ENCODE data around the gene TMEM95.
A peak's percentile ranks its signal among the peaks of the same experiment; 100 is the strongest.

The TMEM95 gene

GRCh38 chr17:7380855-7381683, 26.1 kb downstream of the TMEM95 start, which contains the start of gene TNK1:
Gene TNK1 (plus strand): TSS chr17:7381089. CDS start chr17:7382927, 1,838 bp downstream.
- DNase-seq, result no peak

GRCh38 chr17:7382901-7383300, 27.9 kb downstream of the TMEM95 start:
- no peak for DNase-seq

GRCh38 chr17:7383371-7383741, 28.4 kb downstream of the TMEM95 start:
- DNase-seq, result no peak

- no peak for DNase-seq
These were observed 29.0 kb downstream of the TMEM95 start for GRCh38 chr17:7383742-7384488.

- no peak for DNase-seq
These were observed 29.6 kb downstream of the TMEM95 start for GRCh38 chr17:7384489-7385081.

- no peak for DNase-seq
These were observed 33.9 kb downstream of the TMEM95 start for GRCh38 chr17:7388856-7389255.

GRCh38 chr17:7389924-7390910, 35.3 kb downstream of the TMEM95 start:
- no peak for DNase-seq

- DNase-seq, result no peak
These were observed 36.4 kb downstream of the TMEM95 start for GRCh38 chr17:7391307-7391706.

GRCh38 chr17:7392696-7393612, 38.0 kb downstream of the TMEM95 start:
- DNase-seq, result no peak

GRCh38 chr17:7393613-7394451, 38.9 kb downstream of the TMEM95 start:
- DNase-seq, result no peak

GRCh38 chr17:7394452-7395191, 39.7 kb downstream of the TMEM95 start, which contains the start of gene PLSCR3:
Gene PLSCR3 (minus strand): TSS chr17:7394525. CDS start chr17:7394110, 415 bp downstream.
- peak; percentile 76 for DNase-seq

GRCh38 chr17:7396147-7396546, 41.2 kb downstream of the TMEM95 start:
- DNase-seq, result no peak

- DNase-seq, result no peak
These were observed 43.7 kb downstream of the TMEM95 start for GRCh38 chr17:7398612-7399011.

GRCh38 chr17:7403043-7403726, 48.2 kb downstream of the TMEM95 start:
- no peak for DNase-seq

GRCh38 chr17:7403727-7403976, 48.7 kb downstream of the TMEM95 start:
- no peak for DNase-seq

GRCh38 chr17:7403977-7404736, 49.2 kb downstream of the TMEM95 start, which contains the start of gene TMEM256:
Gene TMEM256 (minus strand): TSS chr17:7404097. CDS start chr17:7404084, 13 bp downstream.
- DNase-seq, result peak; percentile 97

GRCh38 chr17:7404737-7405349, 49.9 kb downstream of the TMEM95 start:
- DNase-seq, result no peak

Data from GDM1 (cell line).